Gastroesophageal sphincter (tissue), 4 donors: ENCODE results near the gene FBXO5. TPM values are rescaled to one million over a fixed set of nuclear protein-coding genes. Genes with fewer than 3 reads are reported as not detected.
"Not testable (repeated sequence)": the region's sequence is repeated elsewhere in the genome, so short reads cannot be mapped to it uniquely, and the experiment has no call there.

Experiments
- ATAC-seq: fragments of 150-250 bp; one replicate; pipeline ENCODE4 v1.9.1; 2016; ENCODE audit warnings: mild to moderate bottlenecking, moderate library complexity
- H3K27ac ChIP-seq, 4 donors: fragments of 200-600 bp; sonication (generic) in 3 of 4; 1 replicate in 3 of 4; 2 replicates in 1 of 4; pipeline ENCODE4 v1.5.1; 2016 to 2019
- H3K27me3 ChIP-seq: fragments of 200-600 bp; sonication (generic); one replicate; pipeline ENCODE4 v1.5.1; 2019
- H3K36me3 ChIP-seq, 2 donors: fragments of 200-600 bp; sonication (generic); one replicate each; pipeline ENCODE4 v1.5.1; 2019; ENCODE audit warnings: control low read depth in 1 of 2
- H3K4me1 ChIP-seq, 3 donors: fragments of 200-600 bp; sonication (generic); 1 replicate in 2 of 3; 2 replicates in 1 of 3; pipeline ENCODE4 v1.5.1; 2016 to 2019; ENCODE audit warnings: control low read depth in 2 of 3
- H3K4me3 ChIP-seq, 2 donors: fragments of 200-600 bp; sonication (generic); one replicate each; pipeline ENCODE4 v1.5.1; 2019; ENCODE audit warnings: mild to moderate bottlenecking in 1 of 2, moderate library complexity in 1 of 2
- H3K9me3 ChIP-seq, 3 donors: fragments of 200-600 bp; sonication (generic); one replicate each; pipeline ENCODE4 v1.5.1; 2017 to 2019; ENCODE audit warnings: control low read depth in 2 of 3
- EP300 ChIP-seq: sonication (generic); formaldehyde crosslinking; IDR thresholded peaks from one replicate; pipeline ENCODE4 v1.6.1; 2017; ENCODE audit warnings: antibody characterized with exemption, mild to moderate bottlenecking
- POLR2A ChIP-seq, 2 donors: fragments of 450-650 bp; IDR thresholded peaks; one replicate each; pipeline ENCODE4 v1.6.1; 2017; ENCODE audit warnings: antibody characterized with exemption in 2 of 2, mild to moderate bottlenecking in 2 of 2, moderate library complexity in 1 of 2
- POLR2AphosphoS5 ChIP-seq: sonication (generic); formaldehyde crosslinking; IDR thresholded peaks from one replicate; pipeline ENCODE4 v1.6.1; 2017; ENCODE audit warnings: antibody characterized with exemption
- WGBS, 2 donors: methylation state at CpG; one replicate each; pipeline ENCODE4 v1.1.5; 2018; ENCODE audit warnings: low coverage in 1 of 2; 5-methylcytosine and 5-hydroxymethylcytosine counted together
- total RNA-seq, 4 donors: library from RNA; depleted of rRNA; stranded (reverse); fragments of >200 nt; gene quantifications; one replicate each; pipeline ENCODE4 v1.1.0, GENCODE V29; 2016
- TF ChIP-seq, protein P1 (sequence below), 4 experiments: fragments of 200-600 bp in 2 of 4; fragments of 450-650 bp in 2 of 4; sonication (generic) in 1 of 4; IDR thresholded peaks; one replicate each; pipeline ENCODE4 v1.5.1; 2017 to 2019; ENCODE audit warnings: antibody characterized with exemption in 4 of 4, mild to moderate bottlenecking in 2 of 4, moderate library complexity in 2 of 4

Gene FBXO5
- total RNA-seq, 4 donors from 2014 or later = 2.2 to 5.9 (median 3.2) TPM

- WGBS, 2 donors = 100% methylated on average over 1 of the region's 1 CpG
- peaks cover 0 to 9% (median 0%) of the 10 kb centered on the region in 3 donors for H3K4me1 ChIP-seq
- H3K4me3 ChIP-seq = no peak overlapping the region
- no peak for TF ChIP-seq POLR2AphosphoS5
- TF ChIP-seq, protein P1, sequence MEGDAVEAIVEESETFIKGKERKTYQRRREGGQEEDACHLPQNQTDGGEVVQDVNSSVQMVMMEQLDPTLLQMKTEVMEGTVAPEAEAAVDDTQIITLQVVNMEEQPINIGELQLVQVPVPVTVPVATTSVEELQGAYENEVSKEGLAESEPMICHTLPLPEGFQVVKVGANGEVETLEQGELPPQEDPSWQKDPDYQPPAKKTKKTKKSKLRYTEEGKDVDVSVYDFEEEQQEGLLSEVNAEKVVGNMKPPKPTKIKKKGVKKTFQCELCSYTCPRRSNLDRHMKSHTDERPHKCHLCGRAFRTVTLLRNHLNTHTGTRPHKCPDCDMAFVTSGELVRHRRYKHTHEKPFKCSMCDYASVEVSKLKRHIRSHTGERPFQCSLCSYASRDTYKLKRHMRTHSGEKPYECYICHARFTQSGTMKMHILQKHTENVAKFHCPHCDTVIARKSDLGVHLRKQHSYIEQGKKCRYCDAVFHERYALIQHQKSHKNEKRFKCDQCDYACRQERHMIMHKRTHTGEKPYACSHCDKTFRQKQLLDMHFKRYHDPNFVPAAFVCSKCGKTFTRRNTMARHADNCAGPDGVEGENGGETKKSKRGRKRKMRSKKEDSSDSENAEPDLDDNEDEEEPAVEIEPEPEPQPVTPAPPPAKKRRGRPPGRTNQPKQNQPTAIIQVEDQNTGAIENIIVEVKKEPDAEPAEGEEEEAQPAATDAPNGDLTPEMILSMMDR (IDR thresholded peaks at IDR 0.05) = no peak
- no peak for TF ChIP-seq POLR2A (IDR thresholded peaks at IDR 0.05)
- TF ChIP-seq EP300 = no peak
- no peaks in the 10 kb centered on the region for H3K27me3 ChIP-seq
- H3K27ac ChIP-seq = no peak overlapping the region
- H3K9me3 ChIP-seq = no peaks in the 10 kb centered on the region
- peaks cover 0 to 35% of the 10 kb centered on the region in 2 donors for H3K36me3 ChIP-seq
- ATAC-seq = no peak
Observed at GRCh38 chr6:152976749-152977148, 6.1 kb downstream of the FBXO5 start.

GRCh38 chr6:152975204-152975915, 7.5 kb downstream of the FBXO5 start:
- ATAC-seq = no peak
- Histone ChIP-seq H3K36me3 (peaks cover 0 to 49% of the 10 kb centered on the region in 2 donors), H3K9me3 (no peaks in the 10 kb centered on the region), H3K4me1 (no peaks in the 10 kb centered on the region), H3K27me3 (no peaks in the 10 kb centered on the region), H3K4me3 (no peak overlapping the region), H3K27ac (no peak overlapping the region)
- no peak for TF ChIP-seq POLR2AphosphoS5
- TF ChIP-seq, protein P1 (IDR thresholded peaks at IDR 0.05) = no peak
- WGBS, 2 donors = 79 to 88% methylated on average over 2 to 4 of the region's 4 CpGs

DNA sequence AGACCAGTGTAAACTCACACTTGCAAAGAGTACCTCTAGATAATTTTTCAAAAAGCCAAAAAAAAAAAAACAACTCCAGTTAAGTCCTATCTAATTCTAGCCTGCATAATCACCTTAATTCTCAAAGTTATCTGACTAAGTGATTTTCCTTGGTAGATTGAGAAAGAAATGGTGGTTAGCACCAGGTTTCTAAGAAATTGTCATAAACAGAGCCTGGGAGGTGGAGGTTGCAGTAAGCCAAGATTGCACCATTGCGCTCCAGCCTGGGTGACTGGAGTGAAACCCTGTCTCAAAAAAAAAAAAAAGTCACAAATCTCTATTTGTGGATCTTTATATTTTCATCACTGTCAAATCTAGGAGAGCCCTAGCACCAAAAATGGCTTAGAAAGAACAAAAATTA, 8.9 kb downstream of the FBXO5 start:
- no peak overlapping the region for H3K4me3 ChIP-seq
- no peaks in the 10 kb centered on the region for H3K9me3 ChIP-seq
- ATAC-seq = no peak
- no peaks in the 10 kb centered on the region for H3K4me1 ChIP-seq
- 100% methylated on average over 1 of the region's 1 CpG for WGBS, 2 donors
- peaks cover 0 to 60% of the 10 kb centered on the region in 2 donors for H3K36me3 ChIP-seq
- no peak overlapping the region for H3K27ac ChIP-seq
- no peak for TF ChIP-seq POLR2AphosphoS5
- TF ChIP-seq EP300 = no peak
- TF ChIP-seq, protein P1 (IDR thresholded peaks at IDR 0.05) = no peak
- no peak for TF ChIP-seq POLR2A (IDR thresholded peaks at IDR 0.05)
- no peaks in the 10 kb centered on the region for H3K27me3 ChIP-seq

DNA sequence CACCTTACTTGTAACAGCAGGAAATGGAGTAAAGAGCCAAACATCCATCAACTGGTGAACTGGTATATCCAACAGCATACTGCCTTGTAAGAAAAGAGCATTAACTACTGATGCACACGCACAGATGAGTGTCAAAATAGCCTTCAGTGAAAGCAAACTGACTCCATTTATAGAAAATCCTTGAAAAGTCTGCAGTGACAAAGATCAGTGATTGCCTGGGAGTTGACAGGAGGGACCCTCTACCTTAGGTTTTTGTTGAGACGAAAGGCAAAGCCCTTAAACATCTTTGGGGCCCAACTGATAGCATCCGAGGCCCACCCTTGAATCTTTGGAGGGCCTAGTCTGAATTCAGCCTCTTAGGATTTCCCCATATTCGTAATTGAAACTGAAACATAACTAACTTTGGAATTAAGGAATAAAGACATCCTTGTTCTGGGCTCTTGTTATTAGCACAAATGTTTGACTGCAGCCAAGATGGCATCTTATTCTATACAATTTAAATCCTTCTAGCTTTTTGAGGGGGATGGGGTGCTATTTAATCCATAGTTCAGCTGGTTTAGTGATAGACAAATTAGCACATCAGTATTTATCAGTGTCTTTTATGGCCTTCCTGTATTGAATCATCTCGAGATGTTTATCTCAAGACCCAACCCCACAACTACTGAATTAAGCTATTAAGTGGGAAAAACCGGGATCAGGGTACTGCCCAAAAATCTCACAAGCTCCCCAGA, 13.0 kb downstream of the FBXO5 start:
- 95 to 98% methylated on average over 5 to 6 of the region's 6 CpGs for WGBS, 2 donors
- Histone ChIP-seq H3K27ac (no peak overlapping the region), H3K4me1 (no peaks in the 10 kb centered on the region), H3K4me3 (no peak overlapping the region), H3K9me3 (peaks cover 0 to 13% (median 0%) of the 10 kb centered on the region in 3 donors), H3K36me3 (peaks cover 0 to 56% of the 10 kb centered on the region in 2 donors), H3K27me3 (no peaks in the 10 kb centered on the region)
- no peak for ATAC-seq
- TF ChIP-seq, protein P1 (IDR thresholded peaks at IDR 0.05) = no peak
- TF ChIP-seq POLR2A (IDR thresholded peaks at IDR 0.05) (no peak), EP300 (no peak), POLR2AphosphoS5 (no peak)

- not testable (repeated sequence) for H3K27me3 ChIP-seq, ATAC-seq
- WGBS, 2 donors = 91 to 92% methylated on average over 8 of the region's 15 CpGs
Observed at GRCh38 chr6:152966168-152966894, 16.5 kb downstream of the FBXO5 start.

More at GRCh38 chr6:152966168-152966894, 16.5 kb downstream of the FBXO5 start:
- peaks cover 0 to 13% (median 0%) of the 10 kb centered on the region in 3 donors for H3K9me3 ChIP-seq
- not testable (repeated sequence) for H3K27ac ChIP-seq, H3K4me3 ChIP-seq, H3K4me1 ChIP-seq
- peaks cover 0 to 21% of the 10 kb centered on the region in 2 donors for H3K36me3 ChIP-seq
